Measurements from ENCODE around the gene NOD2. TPM values are rescaled to one million over a fixed set of nuclear protein-coding genes. Genes with fewer than 3 reads are reported as not detected.

Gene NOD2
- total and polyA plus RNA-seq, 2 experiments from 2014 or later, result not detected

DNA sequence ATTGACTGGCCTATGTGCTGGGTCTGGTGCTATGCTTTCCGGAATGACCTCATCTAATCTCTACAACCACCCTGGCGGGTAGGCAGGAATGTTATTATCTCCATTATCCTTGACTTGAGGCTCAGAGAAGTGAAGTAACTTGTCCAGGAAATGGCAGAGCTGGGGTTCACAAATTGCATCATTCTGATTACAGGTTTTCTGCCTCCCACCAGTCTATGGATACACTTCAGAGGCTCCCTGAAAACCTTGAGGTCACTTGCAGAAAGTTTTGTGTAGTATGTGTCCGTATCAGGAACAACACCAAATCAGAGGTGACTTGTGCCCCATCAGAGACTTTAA is 19.1 kb downstream of the NOD2 start:
- Histone ChIP-seq H4K20me1 (ENCODE audit: insufficient read depth) (no peaks in the 10 kb centered on the region), H3K9ac (no peak overlapping the region), H3K9me2 (ENCODE audit: insufficient read depth) (no peaks in the 10 kb centered on the region), H3K36me3 (ENCODE audit: low read depth) (no peaks in the 10 kb centered on the region), H3K4me3 (no peak overlapping the region), H3K27me3 (replicated peaks; ENCODE audit: insufficient read depth) (no peaks in the 10 kb centered on the region), H3K4me1 (ENCODE audit: insufficient read depth) (no peaks in the 10 kb centered on the region), H3K9me3 (ENCODE audit: low read depth) (no peaks in the 10 kb centered on the region), H2AFZ (no peak overlapping the region), H3K4me2 (ENCODE audit: unreplicated experiment) (no peak overlapping the region), H3K27ac (no peak overlapping the region), H3K79me2 (ENCODE audit: insufficient read depth) (no peaks in the 10 kb centered on the region), H3F3A (ENCODE audit: insufficient read depth) (no peaks in the 10 kb centered on the region)
- WGBS, 2 experiments (ENCODE audit: low coverage in 1 of 2, low lambda C conversion rate in 2 of 2, missing lambda C conversion rate in 2 of 2), result 65 to 91% methylated on average over 3 of the region's 3 CpGs
- DNase-seq, result no peak
- in situ Hi-C loops (cut with MboI), result no loop called here
- TF ChIP-seq EZH2phosphoT487 (IDR thresholded peaks at IDR 0.05; ENCODE audit: insufficient read depth, low read depth), result no peak
- TF ChIP-seq EZH2 (IDR thresholded peaks at IDR 0.05; ENCODE audit: insufficient read depth, poor library complexity, severe bottlenecking), result no peak

DNA sequence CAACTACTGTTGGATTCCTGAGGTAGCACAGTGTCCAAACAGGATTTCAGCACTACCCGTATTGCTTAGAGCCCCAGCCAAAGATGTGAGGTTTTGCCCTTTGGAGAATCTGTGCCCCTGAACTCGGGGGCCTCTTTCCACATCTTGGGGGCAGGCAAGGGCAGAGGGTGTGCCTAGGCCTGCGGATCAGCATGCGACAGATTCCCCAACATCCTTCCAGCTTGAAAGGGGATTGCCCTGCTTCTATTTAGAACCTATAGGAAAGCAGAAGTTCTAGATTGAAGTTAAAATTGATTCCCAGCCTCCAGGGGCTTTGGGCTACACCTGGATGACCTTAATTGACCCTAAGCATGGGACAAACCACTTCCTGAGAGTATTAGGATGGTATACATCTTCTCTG is 19.6 kb downstream of the NOD2 start:
- no peaks in the 10 kb centered on the region for H4K20me1 ChIP-seq (ENCODE audit: insufficient read depth)
- H3K79me2 ChIP-seq (ENCODE audit: insufficient read depth), result no peaks in the 10 kb centered on the region
- no peak overlapping the region for H3K4me2 ChIP-seq (ENCODE audit: unreplicated experiment)
- no peak for TF ChIP-seq EZH2phosphoT487 (IDR thresholded peaks at IDR 0.05; ENCODE audit: insufficient read depth, low read depth)
- no peak for TF ChIP-seq EZH2 (IDR thresholded peaks at IDR 0.05; ENCODE audit: insufficient read depth, poor library complexity, severe bottlenecking)
- no peaks in the 10 kb centered on the region for H3K36me3 ChIP-seq (ENCODE audit: low read depth)
- DNase-seq, result no peak
- H2AFZ ChIP-seq, result no peak overlapping the region
- H3K27me3 ChIP-seq (replicated peaks; ENCODE audit: insufficient read depth), result no peaks in the 10 kb centered on the region
- H3K9me2 ChIP-seq (ENCODE audit: insufficient read depth), result no peaks in the 10 kb centered on the region
- H3K4me1 ChIP-seq (ENCODE audit: insufficient read depth), result no peaks in the 10 kb centered on the region
- no peaks in the 10 kb centered on the region for H3F3A ChIP-seq (ENCODE audit: insufficient read depth)
- WGBS, 2 experiments (ENCODE audit: low coverage in 1 of 2, low lambda C conversion rate in 2 of 2, missing lambda C conversion rate in 2 of 2), result 63 to 71% methylated on average over 4 of the region's 4 CpGs
- H3K4me3 ChIP-seq, result no peak overlapping the region
- no peak overlapping the region for H3K27ac ChIP-seq
- no peak overlapping the region for H3K9ac ChIP-seq
- in situ Hi-C loops (cut with MboI), result no loop called here
- H3K9me3 ChIP-seq (ENCODE audit: low read depth), result no peaks in the 10 kb centered on the region

- WGBS, 2 experiments (ENCODE audit: low coverage in 1 of 2, low lambda C conversion rate in 2 of 2, missing lambda C conversion rate in 2 of 2), result 72 to 76% methylated on average over 4 of the region's 4 CpGs
- DNase-seq, result no peak
Observed at GRCh38 chr16:50717091-50717490, 23.7 kb downstream of the NOD2 start.

GRCh38 chr16:50717494-50717893 is 24.1 kb downstream of the NOD2 start:
- H3K4me2 ChIP-seq (ENCODE audit: unreplicated experiment), result no peak overlapping the region
- H4K20me1 ChIP-seq (ENCODE audit: insufficient read depth), result no peaks in the 10 kb centered on the region
- TF ChIP-seq EZH2phosphoT487 (IDR thresholded peaks at IDR 0.05; ENCODE audit: insufficient read depth, low read depth) (no peak), EZH2 (IDR thresholded peaks at IDR 0.05; ENCODE audit: insufficient read depth, poor library complexity, severe bottlenecking) (no peak)
- no peaks in the 10 kb centered on the region for H3K36me3 ChIP-seq (ENCODE audit: low read depth)
- H3K9me3 ChIP-seq (ENCODE audit: low read depth), result no peaks in the 10 kb centered on the region
- no peaks in the 10 kb centered on the region for H3K4me1 ChIP-seq (ENCODE audit: insufficient read depth)
- no peak for DNase-seq
- no peak overlapping the region for H3K27ac ChIP-seq
- H3K4me3 ChIP-seq, result no peak overlapping the region
- H3K27me3 ChIP-seq (replicated peaks; ENCODE audit: insufficient read depth), result no peaks in the 10 kb centered on the region
- in situ Hi-C loops (cut with MboI), result no loop called here
- H2AFZ ChIP-seq, result no peak overlapping the region
- no peaks in the 10 kb centered on the region for H3K79me2 ChIP-seq (ENCODE audit: insufficient read depth)
- H3K9ac ChIP-seq, result no peak overlapping the region
- H3K9me2 ChIP-seq (ENCODE audit: insufficient read depth), result no peaks in the 10 kb centered on the region
- 74 to 80% methylated on average over 5 of the region's 5 CpGs for WGBS, 2 experiments (ENCODE audit: low coverage in 1 of 2, low lambda C conversion rate in 2 of 2, missing lambda C conversion rate in 2 of 2)
- H3F3A ChIP-seq (ENCODE audit: insufficient read depth), result no peaks in the 10 kb centered on the region

More at GRCh38 chr16:50717091-50717490, 23.7 kb downstream of the NOD2 start:
- Histone ChIP-seq H3K9me2 (ENCODE audit: insufficient read depth) (no peaks in the 10 kb centered on the region), H3K9me3 (ENCODE audit: low read depth) (no peaks in the 10 kb centered on the region), H2AFZ (no peak overlapping the region), H3K27ac (no peak overlapping the region), H3K4me2 (ENCODE audit: unreplicated experiment) (no peak overlapping the region), H3K9ac (no peak overlapping the region), H3K4me3 (no peak overlapping the region), H4K20me1 (ENCODE audit: insufficient read depth) (no peaks in the 10 kb centered on the region), H3K79me2 (ENCODE audit: insufficient read depth) (no peaks in the 10 kb centered on the region), H3K36me3 (ENCODE audit: low read depth) (no peaks in the 10 kb centered on the region), H3K27me3 (replicated peaks; ENCODE audit: insufficient read depth) (no peaks in the 10 kb centered on the region), H3K4me1 (ENCODE audit: insufficient read depth) (no peaks in the 10 kb centered on the region), H3F3A (ENCODE audit: insufficient read depth) (no peaks in the 10 kb centered on the region)
- in situ Hi-C loops (cut with MboI), result no loop called here
- TF ChIP-seq EZH2phosphoT487 (IDR thresholded peaks at IDR 0.05; ENCODE audit: insufficient read depth, low read depth) (no peak), EZH2 (IDR thresholded peaks at IDR 0.05; ENCODE audit: insufficient read depth, poor library complexity, severe bottlenecking) (no peak)
